GM18517 (cell line): ENCODE results near the gene RAB12.
"Not testable (repeated sequence)": the region's sequence is repeated elsewhere in the genome, so short reads cannot be mapped to it uniquely, and the experiment has no call there.

Source experiments
- ATAC-seq: cut with Tn5 transposase; IDR thresholded peaks from one replicate; pipeline ENCODE4 v1.9.1; 2021; ENCODE audit warnings: mild to moderate bottlenecking, moderate library complexity; ENCODE audit not compliant: unreplicated experiment

RAB12 gene

GRCh38 chr18:8611916-8612576, 2.8 kb downstream of the RAB12 start:
- no peak for ATAC-seq

GRCh38 chr18:8614875-8615274, 5.6 kb downstream of the RAB12 start:
- no peak for ATAC-seq

GRCh38 chr18:8615397-8616027, 6.3 kb downstream of the RAB12 start:
- ATAC-seq: no peak

GRCh38 chr18:8616028-8616401, 6.8 kb downstream of the RAB12 start:
- ATAC-seq: no peak

GRCh38 chr18:8617907-8618306, 8.7 kb downstream of the RAB12 start:
- no peak for ATAC-seq

GRCh38 chr18:8619041-8619440, 9.8 kb downstream of the RAB12 start:
- ATAC-seq: no peak

- ATAC-seq: no peak
Observed at GRCh38 chr18:8619835-8620577, 10.8 kb downstream of the RAB12 start.

GRCh38 chr18:8620845-8621244, 11.6 kb downstream of the RAB12 start:
- ATAC-seq: no peak

GRCh38 chr18:8622625-8623024, 13.4 kb downstream of the RAB12 start:
- ATAC-seq: not testable (repeated sequence)

GRCh38 chr18:8623549-8624106, 14.4 kb downstream of the RAB12 start:
- peak; percentile 92 for ATAC-seq

- no peak for ATAC-seq
Observed at GRCh38 chr18:8625461-8626092, 16.3 kb downstream of the RAB12 start.

- ATAC-seq: no peak
Observed at GRCh38 chr18:8626414-8627106, 17.3 kb downstream of the RAB12 start.

- ATAC-seq: no peak
Observed at GRCh38 chr18:8627107-8627472, 17.9 kb downstream of the RAB12 start.

- ATAC-seq: no peak
Observed at GRCh38 chr18:8627540-8627939, 18.3 kb downstream of the RAB12 start.

GRCh38 chr18:8629602-8630001, 20.4 kb downstream of the RAB12 start:
- ATAC-seq: no peak

GRCh38 chr18:8630546-8630945, 21.3 kb downstream of the RAB12 start:
- ATAC-seq: no peak

- no peak for ATAC-seq
Observed at GRCh38 chr18:8631265-8631664, 22.0 kb downstream of the RAB12 start.

GRCh38 chr18:8632386-8632785, 23.1 kb downstream of the RAB12 start:
- ATAC-seq: no peak

GRCh38 chr18:8634508-8634907, 25.3 kb downstream of the RAB12 start:
- ATAC-seq: no peak

GRCh38 chr18:8635087-8635486, 25.9 kb downstream of the RAB12 start:
- ATAC-seq: no peak

GRCh38 chr18:8639762-8640161, 30.5 kb downstream of the RAB12 start:
- ATAC-seq: no peak
